ENCODE measurements around the gene DDR2.

Gene DDR2

GRCh38 chr1:162671664-162672410 lies 39.6 kb downstream of the DDR2 start:
- H3K36me3 Mint-ChIP-seq (ENCODE audit: low read depth) = no peaks in the 10 kb centered on the region
- H3K27ac Mint-ChIP-seq = no peak overlapping the region
- no peak overlapping the region for H3K4me3 Mint-ChIP-seq
- no peaks in the 10 kb centered on the region for H3K9me3 Mint-ChIP-seq
- DNase-seq (ENCODE audit: low spot score) = no peak
- H3K27me3 Mint-ChIP-seq (ENCODE audit: low read depth) = peaks cover 10% of the 10 kb centered on the region
- no peaks in the 10 kb centered on the region for H3K4me1 Mint-ChIP-seq (ENCODE audit: low read depth)

GRCh38 chr1:162672622-162673260 lies 40.5 kb downstream of the DDR2 start:
- no peak for DNase-seq (ENCODE audit: low spot score)
- Mint-ChIP-seq H3K27ac (no peak overlapping the region), H3K27me3 (ENCODE audit: low read depth) (peaks cover 5% of the 10 kb centered on the region), H3K36me3 (ENCODE audit: low read depth) (no peaks in the 10 kb centered on the region), H3K4me3 (no peak overlapping the region), H3K9me3 (no peaks in the 10 kb centered on the region), H3K4me1 (ENCODE audit: low read depth) (no peaks in the 10 kb centered on the region)

DNA sequence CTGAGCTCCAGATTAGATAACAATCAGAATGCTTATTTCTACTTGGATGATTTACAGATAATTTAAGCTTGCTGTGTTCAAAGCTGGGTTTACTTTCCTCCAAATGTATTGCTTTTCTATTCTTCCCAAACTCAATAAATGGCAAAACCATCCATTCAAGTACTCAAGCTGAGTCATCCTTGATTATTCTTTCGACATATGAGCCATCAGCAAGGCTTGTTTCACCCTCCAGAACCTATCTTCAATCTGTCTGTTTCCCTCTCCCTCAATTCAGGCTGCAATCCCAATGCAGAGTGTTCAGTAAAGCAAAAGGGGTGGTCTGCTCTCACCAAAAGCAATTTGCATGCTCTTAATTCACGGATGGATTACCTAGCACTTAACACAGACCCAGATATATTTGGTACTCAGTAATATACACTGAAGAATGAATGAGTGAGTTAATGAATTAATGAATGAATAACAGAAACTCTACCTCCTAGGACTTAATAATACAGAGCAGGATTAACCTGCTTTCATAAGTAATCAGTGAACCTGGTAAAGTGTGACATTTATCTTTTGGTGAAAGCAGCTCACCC lies 41.9 kb downstream of the DDR2 start:
- no peak overlapping the region for H3K4me3 Mint-ChIP-seq
- peaks cover 5% of the 10 kb centered on the region for H3K27me3 Mint-ChIP-seq (ENCODE audit: low read depth)
- no peak overlapping the region for H3K27ac Mint-ChIP-seq
- no peak for DNase-seq (ENCODE audit: low spot score)
- H3K4me1 Mint-ChIP-seq (ENCODE audit: low read depth) = no peaks in the 10 kb centered on the region
- no peaks in the 10 kb centered on the region for H3K9me3 Mint-ChIP-seq
- H3K36me3 Mint-ChIP-seq (ENCODE audit: low read depth) = no peaks in the 10 kb centered on the region

GRCh38 chr1:162676087-162676486 lies 43.8 kb downstream of the DDR2 start:
- no peak overlapping the region for H3K27ac Mint-ChIP-seq
- no peaks in the 10 kb centered on the region for H3K4me1 Mint-ChIP-seq (ENCODE audit: low read depth)
- no peak overlapping the region for H3K4me3 Mint-ChIP-seq
- peaks cover 5% of the 10 kb centered on the region for H3K27me3 Mint-ChIP-seq (ENCODE audit: low read depth)
- H3K9me3 Mint-ChIP-seq = peaks cover 5% of the 10 kb centered on the region
- no peaks in the 10 kb centered on the region for H3K36me3 Mint-ChIP-seq (ENCODE audit: low read depth)
- DNase-seq (ENCODE audit: low spot score) = no peak

- peaks cover 5% of the 10 kb centered on the region for H3K27me3 Mint-ChIP-seq (ENCODE audit: low read depth)
- DNase-seq (ENCODE audit: low spot score) = no peak
- H3K4me3 Mint-ChIP-seq = no peak overlapping the region
- no peaks in the 10 kb centered on the region for H3K36me3 Mint-ChIP-seq (ENCODE audit: low read depth)
- H3K27ac Mint-ChIP-seq = no peak overlapping the region
- H3K4me1 Mint-ChIP-seq (ENCODE audit: low read depth) = no peaks in the 10 kb centered on the region
- H3K9me3 Mint-ChIP-seq = peaks cover 5% of the 10 kb centered on the region
Observed at GRCh38 chr1:162676750-162677149, 44.5 kb downstream of the DDR2 start.

DNA sequence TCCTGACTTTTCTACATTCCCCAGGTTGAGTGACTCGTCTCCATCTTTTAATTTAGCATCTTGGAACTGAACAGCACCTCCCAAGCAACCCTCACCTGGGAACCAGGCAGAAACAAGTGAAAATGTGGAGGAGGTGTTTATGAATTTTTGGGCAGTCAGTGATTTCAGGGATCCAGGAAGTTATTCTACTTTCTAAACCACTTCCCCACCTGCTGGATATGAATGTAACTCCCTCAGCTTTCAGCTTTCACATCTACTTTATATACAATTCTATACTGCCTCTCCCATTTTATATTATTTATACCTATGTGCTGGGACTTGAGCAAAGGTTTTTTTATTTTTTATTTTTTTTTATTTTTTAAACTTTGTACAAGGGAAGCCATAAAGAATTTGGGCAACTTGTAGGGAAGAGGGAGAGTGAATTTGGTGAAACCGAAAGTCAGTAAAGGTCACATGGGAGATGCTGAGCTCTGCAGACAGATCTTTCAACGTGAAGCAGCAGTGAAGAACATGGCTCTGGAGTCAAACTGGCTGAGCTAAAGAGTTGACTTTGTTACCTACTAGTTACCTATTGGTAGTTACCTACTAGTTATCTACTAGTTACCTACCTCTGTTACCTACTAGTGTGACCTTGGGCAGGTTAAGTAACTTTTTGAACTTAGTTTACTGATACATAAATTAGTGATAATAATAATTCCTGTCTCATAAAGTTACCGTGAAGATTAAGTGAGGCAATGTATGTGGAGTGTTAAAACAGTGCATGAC lies 45.5 kb downstream of the DDR2 start:
- H3K9me3 Mint-ChIP-seq = peaks cover 5% of the 10 kb centered on the region
- no peaks in the 10 kb centered on the region for H3K4me1 Mint-ChIP-seq (ENCODE audit: low read depth)
- no peak overlapping the region for H3K27ac Mint-ChIP-seq
- no peak overlapping the region for H3K4me3 Mint-ChIP-seq
- no peak for DNase-seq (ENCODE audit: low spot score)
- no peaks in the 10 kb centered on the region for H3K36me3 Mint-ChIP-seq (ENCODE audit: low read depth)
- peaks cover 5% of the 10 kb centered on the region for H3K27me3 Mint-ChIP-seq (ENCODE audit: low read depth)

GRCh38 chr1:162678439-162678838 lies 46.2 kb downstream of the DDR2 start:
- Mint-ChIP-seq H3K4me3 (no peak overlapping the region), H3K27ac (no peak overlapping the region), H3K36me3 (ENCODE audit: low read depth) (no peaks in the 10 kb centered on the region), H3K27me3 (ENCODE audit: low read depth) (peaks cover 3% of the 10 kb centered on the region), H3K9me3 (peaks cover 5% of the 10 kb centered on the region), H3K4me1 (ENCODE audit: low read depth) (no peaks in the 10 kb centered on the region)
- DNase-seq (ENCODE audit: low spot score) = no peak

DNA sequence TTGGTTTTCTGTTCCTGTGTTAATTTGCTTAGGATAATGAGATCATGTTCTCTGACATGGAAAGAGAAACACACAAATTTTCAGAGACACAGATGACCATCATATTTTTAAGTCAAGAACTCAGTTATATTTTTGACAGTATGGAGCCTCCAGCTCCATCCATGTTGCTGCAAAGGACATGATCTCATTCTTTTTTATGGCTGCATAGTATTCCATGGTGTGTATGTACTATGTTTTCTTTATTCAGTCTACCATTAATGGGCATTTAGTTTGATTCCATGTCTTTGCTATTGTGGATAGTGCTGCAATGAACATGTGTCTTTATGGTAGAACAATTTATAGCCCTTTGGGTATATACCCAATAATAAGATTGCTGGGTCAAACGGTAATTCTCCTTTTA lies 47.0 kb downstream of the DDR2 start:
- DNase-seq (ENCODE audit: low spot score) = no peak
- H3K27ac Mint-ChIP-seq = no peak overlapping the region
- H3K4me1 Mint-ChIP-seq (ENCODE audit: low read depth) = no peaks in the 10 kb centered on the region
- no peaks in the 10 kb centered on the region for H3K36me3 Mint-ChIP-seq (ENCODE audit: low read depth)
- H3K27me3 Mint-ChIP-seq (ENCODE audit: low read depth) = no peaks in the 10 kb centered on the region
- no peak overlapping the region for H3K4me3 Mint-ChIP-seq
- peaks cover 5% of the 10 kb centered on the region for H3K9me3 Mint-ChIP-seq

GRCh38 chr1:162680419-162681121 lies 48.3 kb downstream of the DDR2 start:
- H3K4me3 Mint-ChIP-seq = no peak overlapping the region
- no peak overlapping the region for H3K27ac Mint-ChIP-seq
- H3K36me3 Mint-ChIP-seq (ENCODE audit: low read depth) = no peaks in the 10 kb centered on the region
- no peaks in the 10 kb centered on the region for H3K4me1 Mint-ChIP-seq (ENCODE audit: low read depth)
- peaks cover 5% of the 10 kb centered on the region for H3K9me3 Mint-ChIP-seq
- DNase-seq (ENCODE audit: low spot score) = no peak
- no peaks in the 10 kb centered on the region for H3K27me3 Mint-ChIP-seq (ENCODE audit: low read depth)

GRCh38 chr1:162681122-162681436 lies 48.8 kb downstream of the DDR2 start:
- Mint-ChIP-seq H3K27ac (no peak overlapping the region), H3K36me3 (ENCODE audit: low read depth) (no peaks in the 10 kb centered on the region), H3K9me3 (peaks cover 5% of the 10 kb centered on the region), H3K27me3 (ENCODE audit: low read depth) (no peaks in the 10 kb centered on the region), H3K4me1 (ENCODE audit: low read depth) (no peaks in the 10 kb centered on the region), H3K4me3 (no peak overlapping the region)
- no peak for DNase-seq (ENCODE audit: low spot score)

DNA sequence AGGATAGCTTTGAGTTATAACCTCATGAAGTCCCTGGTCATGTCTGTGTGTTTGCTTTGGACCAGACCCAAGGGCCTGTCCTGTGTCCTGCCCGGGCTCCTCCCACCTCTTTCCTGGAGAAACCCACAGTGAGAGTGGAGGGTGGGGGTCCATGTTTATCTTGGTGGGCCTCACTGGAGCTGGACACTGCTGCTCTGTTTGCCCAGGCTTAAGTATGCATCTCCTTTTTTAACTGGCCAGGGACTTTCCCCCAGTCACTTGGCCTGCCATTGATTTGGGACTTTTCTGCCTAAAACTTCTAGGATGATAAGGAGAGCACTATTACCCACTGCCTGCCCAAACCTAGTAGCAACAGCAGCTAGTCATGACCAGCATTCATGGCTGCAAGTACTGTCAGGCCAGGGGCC lies 49.8 kb downstream of the DDR2 start:
- H3K4me1 Mint-ChIP-seq (ENCODE audit: low read depth) = no peaks in the 10 kb centered on the region

GRCh38 chr1:162687870-162688269 lies 55.6 kb downstream of the DDR2 start:
- peaks cover 3% of the 10 kb centered on the region for H3K4me1 Mint-ChIP-seq (ENCODE audit: low read depth)
- no peak for DNase-seq (ENCODE audit: low spot score)
- H3K36me3 Mint-ChIP-seq (ENCODE audit: low read depth) = no peaks in the 10 kb centered on the region
- no peak overlapping the region for H3K27ac Mint-ChIP-seq
- no peak overlapping the region for H3K4me3 Mint-ChIP-seq
- H3K27me3 Mint-ChIP-seq (ENCODE audit: low read depth) = peaks cover 2% of the 10 kb centered on the region
- no peaks in the 10 kb centered on the region for H3K9me3 Mint-ChIP-seq

More for the DNA sequence above, 49.8 kb downstream of the DDR2 start:
- no peak for DNase-seq (ENCODE audit: low spot score)
- Mint-ChIP-seq H3K27me3 (ENCODE audit: low read depth) (no peaks in the 10 kb centered on the region), H3K9me3 (peaks cover 5% of the 10 kb centered on the region), H3K36me3 (ENCODE audit: low read depth) (no peaks in the 10 kb centered on the region), H3K4me3 (no peak overlapping the region), H3K27ac (no peak overlapping the region)

DNA sequence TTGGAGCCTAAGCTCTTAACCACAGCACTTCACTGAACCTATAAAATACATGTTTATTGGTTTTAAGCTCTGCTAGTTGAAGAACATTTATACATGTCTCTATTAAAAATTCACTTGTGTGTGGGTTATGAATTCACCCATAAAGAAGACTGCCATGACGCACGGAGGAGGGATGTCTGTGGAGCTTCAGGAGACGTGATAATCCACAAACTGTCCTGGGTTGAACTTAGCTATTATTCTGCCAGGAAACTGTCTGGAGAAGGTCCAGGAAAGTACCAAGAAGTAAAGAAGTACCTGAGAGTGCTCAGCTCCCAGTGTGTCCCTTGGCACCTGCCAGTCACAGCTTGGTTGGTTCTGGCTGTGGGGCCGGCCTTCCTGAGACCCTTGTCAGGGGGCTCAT lies 56.3 kb downstream of the DDR2 start:
- Mint-ChIP-seq H3K36me3 (ENCODE audit: low read depth) (no peaks in the 10 kb centered on the region), H3K4me1 (ENCODE audit: low read depth) (peaks cover 3% of the 10 kb centered on the region), H3K4me3 (no peak overlapping the region), H3K27ac (no peak overlapping the region), H3K27me3 (ENCODE audit: low read depth) (peaks cover 2% of the 10 kb centered on the region), H3K9me3 (no peaks in the 10 kb centered on the region)
- DNase-seq (ENCODE audit: low spot score) = no peak

- DNase-seq (ENCODE audit: low spot score) = no peak
- H3K36me3 Mint-ChIP-seq (ENCODE audit: low read depth) = no peaks in the 10 kb centered on the region
- peaks cover 3% of the 10 kb centered on the region for H3K4me1 Mint-ChIP-seq (ENCODE audit: low read depth)
- H3K4me3 Mint-ChIP-seq = no peak overlapping the region
- H3K27ac Mint-ChIP-seq = no peak overlapping the region
- peaks cover 2% of the 10 kb centered on the region for H3K27me3 Mint-ChIP-seq (ENCODE audit: low read depth)
- H3K9me3 Mint-ChIP-seq = no peaks in the 10 kb centered on the region
Observed at GRCh38 chr1:162688931-162689330, 56.7 kb downstream of the DDR2 start.

Data from T-helper 2 cell treated with Interferon-gamma antibody and Interleukin-4, amounts not matched to agents 5 μg/mL and 100 μg/mL, for 36 hours (primary cell).